Muscle layer of duodenum (tissue), 2 donors: Measurements from ENCODE around the gene PSG1.
"Not testable (repeated sequence)": the region's sequence is repeated elsewhere in the genome, so short reads cannot be mapped to it uniquely, and the experiment has no call there.

Source experiments
- H3K27ac ChIP-seq: one replicate; pipeline ENCODE4 v1.7.0; 2013; ENCODE audit warnings: mild to moderate bottlenecking, low read length
- H3K27me3 ChIP-seq: one replicate; pipeline ENCODE4 v1.7.0; 2013; ENCODE audit warnings: low read depth, mild to moderate bottlenecking, control low read depth, low read length
- H3K36me3 ChIP-seq, 2 donors: one replicate each; pipeline ENCODE4 v1.7.0; 2013; ENCODE audit warnings: low read length in 2 of 2, control low read depth in 1 of 2, mild to moderate bottlenecking in 1 of 2; ENCODE audit not compliant: insufficient read depth in 2 of 2, control insufficient read depth in 1 of 2
- H3K4me1 ChIP-seq, 2 donors: one replicate each; pipeline ENCODE4 v1.7.0; 2013; ENCODE audit warnings: low read length in 2 of 2, mild to moderate bottlenecking in 2 of 2, control low read depth in 1 of 2, moderate library complexity in 1 of 2; ENCODE audit not compliant: insufficient read depth in 2 of 2, control insufficient read depth in 1 of 2
- H3K4me3 ChIP-seq, 2 donors: one replicate each; pipeline ENCODE4 v1.7.0; 2013; ENCODE audit warnings: low read length in 2 of 2, low read depth in 1 of 2, mild to moderate bottlenecking in 1 of 2
- H3K9me3 ChIP-seq, 2 donors: one replicate each; pipeline ENCODE4 v1.7.0; 2013; ENCODE audit warnings: low read length in 2 of 2, control low read depth in 1 of 2, mild to moderate bottlenecking in 1 of 2; ENCODE audit not compliant: control insufficient read depth in 1 of 2
- donor health status: healthy.

PSG1 gene

GRCh38 chr19:42911731-42912130 is 32.2 kb upstream of the PSG1 start:
- H3K9me3 ChIP-seq, H3K4me1 ChIP-seq, H3K36me3 ChIP-seq, H3K4me3 ChIP-seq, H3K27me3 ChIP-seq, H3K27ac ChIP-seq: not testable (repeated sequence)

GRCh38 chr19:42906162-42906561 is 26.6 kb upstream of the PSG1 start:
- not testable (repeated sequence) for H3K4me1 ChIP-seq, H3K27ac ChIP-seq, H3K27me3 ChIP-seq, H3K4me3 ChIP-seq, H3K9me3 ChIP-seq, H3K36me3 ChIP-seq

- H3K27me3 ChIP-seq, H3K4me1 ChIP-seq, H3K9me3 ChIP-seq, H3K36me3 ChIP-seq, H3K27ac ChIP-seq, H3K4me3 ChIP-seq: not testable (repeated sequence)
Observed at GRCh38 chr19:42900561-42900960, 21.0 kb upstream of the PSG1 start.

- not testable (repeated sequence) for H3K27me3 ChIP-seq, H3K27ac ChIP-seq, H3K36me3 ChIP-seq, H3K9me3 ChIP-seq, H3K4me3 ChIP-seq, H3K4me1 ChIP-seq
Observed at GRCh38 chr19:42899674-42900073, 20.2 kb upstream of the PSG1 start.

- H3K36me3 ChIP-seq, H3K27me3 ChIP-seq, H3K4me3 ChIP-seq, H3K4me1 ChIP-seq, H3K9me3 ChIP-seq, H3K27ac ChIP-seq: not testable (repeated sequence)
Observed at GRCh38 chr19:42899110-42899509, 19.6 kb upstream of the PSG1 start.

- H3K36me3 ChIP-seq, H3K4me1 ChIP-seq, H3K9me3 ChIP-seq, H3K27ac ChIP-seq, H3K4me3 ChIP-seq, H3K27me3 ChIP-seq: not testable (repeated sequence)
Observed at GRCh38 chr19:42898656-42899055, 19.1 kb upstream of the PSG1 start.

- H3K4me3 ChIP-seq, H3K9me3 ChIP-seq, H3K27me3 ChIP-seq, H3K36me3 ChIP-seq, H3K4me1 ChIP-seq, H3K27ac ChIP-seq: not testable (repeated sequence)
Observed at GRCh38 chr19:42897729-42898128, 18.2 kb upstream of the PSG1 start.

GRCh38 chr19:42890446-42890845 is 10.9 kb upstream of the PSG1 start:
- not testable (repeated sequence) for H3K4me1 ChIP-seq, H3K27ac ChIP-seq, H3K27me3 ChIP-seq, H3K4me3 ChIP-seq, H3K9me3 ChIP-seq, H3K36me3 ChIP-seq

GRCh38 chr19:42887876-42888445 is 8.4 kb upstream of the PSG1 start:
- not testable (repeated sequence) for H3K36me3 ChIP-seq, H3K9me3 ChIP-seq, H3K4me3 ChIP-seq, H3K4me1 ChIP-seq, H3K27me3 ChIP-seq, H3K27ac ChIP-seq

- not testable (repeated sequence) for H3K4me1 ChIP-seq, H3K9me3 ChIP-seq, H3K27ac ChIP-seq, H3K36me3 ChIP-seq, H3K27me3 ChIP-seq, H3K4me3 ChIP-seq
Observed at GRCh38 chr19:42882730-42883129, 3.2 kb upstream of the PSG1 start.

GRCh38 chr19:42882010-42882409 is 2.5 kb upstream of the PSG1 start:
- not testable (repeated sequence) for H3K27me3 ChIP-seq, H3K36me3 ChIP-seq, H3K9me3 ChIP-seq, H3K4me3 ChIP-seq, H3K4me1 ChIP-seq, H3K27ac ChIP-seq

- not testable (repeated sequence) for H3K9me3 ChIP-seq, H3K36me3 ChIP-seq, H3K27ac ChIP-seq, H3K4me3 ChIP-seq, H3K4me1 ChIP-seq, H3K27me3 ChIP-seq
Observed at GRCh38 chr19:42881279-42881678, 1.8 kb upstream of the PSG1 start.
